Stimulated activated effector memory CD8-positive, alpha-beta T cell treated with anti-CD3 and anti-CD28 coated beads, Interleukin-12 subunit alpha, Interleukin-12 subunit beta, amount 100 ng/mL, for 72 hours (primary cell): ENCODE measurements around the gene ISM2.

ENCODE experiments used
- ATAC-seq: fragments of 150-1000 bp; cut with Tn5 transposase; 2 replicates; pipeline ENCODE4 v1.10.0; 2021
- DNase-seq, 2 donors: peaks; one replicate each; pipeline ENCODE4 v3.0.0; 2021 to 2022; ENCODE audit warnings: low spot score in 2 of 2
- H3K27ac Mint-ChIP-seq: one replicate; pipeline ENCODE4 v1.8.0; 2022; ENCODE audit warnings: mild to moderate bottlenecking, mixed read lengths
- H3K36me3 Mint-ChIP-seq: one replicate; pipeline ENCODE4 v1.8.0; 2022; ENCODE audit warnings: mild to moderate bottlenecking, mixed read lengths
- H3K4me1 Mint-ChIP-seq: one replicate; pipeline ENCODE4 v1.8.0; 2022; ENCODE audit warnings: mixed read lengths
- H3K4me3 Mint-ChIP-seq: one replicate; pipeline ENCODE4 v1.8.0; 2022; ENCODE audit warnings: mild to moderate bottlenecking, mixed read lengths
- H3K9me3 Mint-ChIP-seq: one replicate; pipeline ENCODE4 v1.8.0; 2022; ENCODE audit warnings: mixed read lengths

ISM2 gene

DNA sequence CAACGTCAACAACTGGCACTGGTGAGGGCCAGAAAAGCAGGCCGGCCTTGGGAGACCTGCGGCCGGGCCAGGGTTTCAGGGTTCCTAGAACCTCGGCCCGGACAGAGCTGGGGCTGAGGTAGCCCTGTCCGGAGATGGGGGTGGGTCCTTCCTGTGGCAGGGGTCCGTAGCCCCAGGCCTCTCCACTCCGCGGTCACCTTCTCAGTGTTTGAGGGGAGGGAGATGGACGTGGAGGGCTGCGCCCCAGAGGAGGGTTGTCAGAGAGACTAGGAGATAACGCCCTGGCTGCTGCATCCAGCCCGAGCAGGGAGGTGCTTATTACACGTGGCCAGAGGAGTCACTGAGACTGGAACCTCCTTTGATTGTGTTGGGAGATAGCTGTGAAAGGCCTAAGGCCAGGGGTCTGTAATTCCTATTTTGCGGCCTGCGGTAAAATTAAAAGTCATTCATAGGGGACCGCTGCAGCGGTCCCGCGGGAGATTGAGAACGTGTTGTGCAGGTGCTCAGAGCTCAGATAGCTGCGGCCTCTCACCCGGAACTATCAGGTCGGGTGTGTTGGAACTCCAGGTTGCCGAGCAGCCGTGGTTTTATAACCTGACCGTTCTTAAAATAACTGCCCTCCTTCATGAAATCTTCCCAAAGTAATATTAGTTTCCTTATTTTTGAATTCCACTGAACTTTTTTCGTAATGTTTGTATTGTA lies 40.2 kb downstream of the ISM2 start:
- ATAC-seq (peak; percentile 23), DNase-seq (peak in 1 of 2 donors; percentile 69)
- Mint-ChIP-seq H3K27ac (peak overlapping the region; percentile 100), H3K9me3 (no peaks in the 10 kb centered on the region), H3K36me3 (peaks cover 74% of the 10 kb centered on the region), H3K4me3 (peak overlapping the region; percentile 100), H3K4me1 (peaks cover 32% of the 10 kb centered on the region)

DNA sequence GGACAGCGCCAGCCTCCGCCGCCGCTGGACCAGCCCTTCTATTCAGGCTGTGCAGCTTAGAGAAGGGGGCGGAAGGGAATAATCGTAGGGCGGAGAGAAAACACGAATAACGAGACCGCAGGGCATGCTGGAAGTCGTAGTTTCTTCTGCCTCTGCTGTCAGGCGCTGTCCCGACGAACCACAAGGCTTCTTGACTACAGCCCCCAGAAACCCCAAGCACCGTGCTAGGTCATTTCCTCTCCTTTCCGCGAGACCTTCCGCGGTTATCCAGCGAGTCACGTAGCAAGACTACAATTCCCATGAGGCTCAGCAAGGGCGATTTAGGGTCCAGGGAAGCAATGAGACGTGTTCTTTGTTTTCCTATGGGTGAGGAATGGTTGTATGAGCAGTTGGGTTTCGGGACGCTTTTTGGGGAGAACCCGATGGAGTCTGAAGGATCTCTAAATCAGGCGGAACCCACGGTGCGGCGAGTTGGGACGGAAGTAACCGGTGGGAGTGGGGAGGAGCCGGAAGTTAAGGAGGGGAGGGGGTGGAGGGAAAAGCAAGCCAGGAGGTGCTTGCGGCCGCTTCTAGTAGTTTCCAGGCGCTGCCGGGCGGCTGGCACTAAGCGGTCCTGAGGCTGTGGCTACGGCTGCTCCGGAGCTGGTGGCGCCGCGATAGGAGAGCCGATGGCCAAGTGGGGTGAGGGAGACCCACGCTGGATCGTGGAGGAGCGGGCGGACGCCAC lies 40.9 kb downstream of the ISM2 start, which contains the start of the genes AHSA1 and VIPAS39:
TSS of gene AHSA1 (plus strand) at position 572 of the 727 bp plus-strand sequence. CDS start at position 669, 97 bp downstream.
TSS of gene VIPAS39 (minus strand) at position 80 of the 727 bp plus-strand sequence. CDS start 3,499 bp downstream, outside the sequence.
- H3K4me1 Mint-ChIP-seq = peaks cover 32% of the 10 kb centered on the region
- peak; percentile 80 to 97 for DNase-seq
- H3K27ac Mint-ChIP-seq = peak within 1 kb of the TSS; percentile 100
- ATAC-seq = peak; percentile 97
- H3K36me3 Mint-ChIP-seq = peaks cover 74% of the 10 kb centered on the region
- no peaks in the 10 kb centered on the region for H3K9me3 Mint-ChIP-seq
- H3K4me3 Mint-ChIP-seq = peak within 1 kb of the TSS; percentile 100

DNA sequence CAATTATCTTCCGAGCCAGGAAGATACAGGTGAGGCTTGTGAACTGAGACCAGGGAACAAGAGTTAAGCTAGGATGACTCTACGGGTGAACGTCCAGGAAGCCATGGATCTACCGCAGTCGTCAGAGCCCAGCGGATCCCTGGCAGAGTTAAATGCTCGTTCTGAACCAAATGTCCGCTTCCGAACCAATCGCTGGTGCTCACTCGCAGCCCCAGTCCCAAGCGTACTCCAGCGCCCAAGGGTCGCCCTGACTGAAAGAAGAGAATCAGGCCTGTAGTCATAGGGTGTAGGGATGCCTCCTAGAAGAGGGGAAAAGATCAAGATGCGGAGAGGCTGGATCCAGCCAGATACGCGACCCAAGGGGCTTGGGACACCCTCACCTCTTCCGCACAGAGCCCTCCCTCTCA lies 41.5 kb downstream of the ISM2 start:
- ATAC-seq (peak; percentile 0), DNase-seq (no peak)
- Mint-ChIP-seq H3K27ac (peak overlapping the region; percentile 100), H3K9me3 (no peaks in the 10 kb centered on the region), H3K4me3 (peak overlapping the region; percentile 100), H3K36me3 (peaks cover 74% of the 10 kb centered on the region), H3K4me1 (peaks cover 32% of the 10 kb centered on the region)

DNA sequence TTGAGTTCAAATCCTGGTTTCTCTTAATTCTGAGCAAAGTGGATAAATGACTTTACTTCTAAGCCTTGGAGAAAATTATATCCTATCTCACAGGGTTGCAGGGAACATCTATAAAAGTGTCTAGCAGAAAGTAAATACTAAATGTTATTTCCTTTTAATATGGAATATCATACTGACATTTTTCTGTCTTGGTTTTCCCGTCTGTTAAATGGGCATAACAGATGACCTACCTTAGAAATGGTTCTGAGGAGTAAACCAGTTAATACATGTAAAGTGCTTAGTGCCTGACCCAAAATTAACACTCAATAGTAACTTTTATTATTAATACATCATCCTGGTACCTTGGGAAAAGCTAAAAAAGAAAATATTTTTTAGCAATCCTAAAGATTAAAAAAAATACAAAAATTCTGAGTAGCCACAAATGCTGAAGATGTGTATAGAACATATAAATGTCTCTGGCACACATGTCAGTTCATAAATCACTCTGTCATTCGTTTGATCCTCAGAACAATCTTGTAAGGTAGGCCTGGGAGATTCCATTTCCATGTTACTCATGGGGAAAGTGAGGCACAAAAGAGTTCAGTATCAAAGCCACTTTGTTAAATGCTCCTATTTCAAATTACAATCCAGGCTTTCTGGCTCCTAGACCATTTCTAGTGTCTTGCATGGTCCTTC lies 42.5 kb downstream of the ISM2 start:
- Mint-ChIP-seq H3K4me1 (peaks cover 32% of the 10 kb centered on the region), H3K27ac (peak overlapping the region; percentile 100), H3K4me3 (peak overlapping the region; percentile 100)

DNA sequence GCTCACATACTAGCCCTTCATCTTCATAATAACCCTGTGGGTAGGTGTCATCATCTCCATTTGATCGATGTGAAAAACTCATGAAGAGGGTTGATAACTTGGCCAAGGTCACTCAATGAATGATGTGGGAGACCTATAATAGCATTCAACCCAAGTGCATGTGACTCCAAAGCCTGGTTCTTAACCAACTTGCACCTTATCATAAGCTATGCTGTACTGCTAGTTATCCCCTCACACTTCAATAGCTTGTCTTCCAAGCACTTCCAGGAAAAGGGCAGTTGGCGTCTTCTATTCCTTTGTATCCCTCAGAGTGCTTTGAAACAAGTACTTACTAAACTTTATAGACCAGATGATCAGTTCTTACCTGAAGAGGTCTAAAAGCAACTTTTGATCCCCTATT lies 56.4 kb downstream of the ISM2 start:
- DNase-seq = no peak
- peaks cover 93% of the 10 kb centered on the region for H3K36me3 Mint-ChIP-seq
- H3K27ac Mint-ChIP-seq = no peak overlapping the region
- H3K4me1 Mint-ChIP-seq = no peaks in the 10 kb centered on the region
- H3K4me3 Mint-ChIP-seq = no peak overlapping the region
- no peaks in the 10 kb centered on the region for H3K9me3 Mint-ChIP-seq
- no peak for ATAC-seq

More for the DNA sequence above, 42.5 kb downstream of the ISM2 start:
- Mint-ChIP-seq H3K36me3 (peaks cover 74% of the 10 kb centered on the region), H3K9me3 (no peaks in the 10 kb centered on the region)
- no peak for ATAC-seq
- DNase-seq = no peak

DNA sequence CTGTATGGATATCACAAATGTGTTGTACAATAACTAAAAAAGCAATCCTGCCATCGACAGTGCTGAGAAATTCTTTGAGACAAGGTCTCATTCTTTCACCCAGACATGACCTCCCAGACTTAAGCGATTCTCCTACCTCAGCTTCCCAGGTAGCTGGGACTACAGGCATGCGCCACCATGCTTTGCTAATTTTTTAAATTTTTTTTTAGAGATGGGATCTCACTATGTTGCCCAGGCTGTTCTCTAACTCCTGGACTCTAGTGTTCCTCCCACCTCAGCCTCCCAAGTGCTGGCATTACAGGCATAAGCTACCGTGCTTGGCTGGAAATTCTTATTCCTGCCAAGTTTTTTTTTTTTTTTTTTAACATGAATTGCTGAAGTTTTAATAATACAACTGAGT lies 58.8 kb downstream of the ISM2 start:
- no peaks in the 10 kb centered on the region for H3K9me3 Mint-ChIP-seq
- H3K4me1 Mint-ChIP-seq = no peaks in the 10 kb centered on the region
- no peak for ATAC-seq
- H3K4me3 Mint-ChIP-seq = no peak overlapping the region
- H3K27ac Mint-ChIP-seq = no peak overlapping the region
- no peak for DNase-seq
- peaks cover 93% of the 10 kb centered on the region for H3K36me3 Mint-ChIP-seq

DNA sequence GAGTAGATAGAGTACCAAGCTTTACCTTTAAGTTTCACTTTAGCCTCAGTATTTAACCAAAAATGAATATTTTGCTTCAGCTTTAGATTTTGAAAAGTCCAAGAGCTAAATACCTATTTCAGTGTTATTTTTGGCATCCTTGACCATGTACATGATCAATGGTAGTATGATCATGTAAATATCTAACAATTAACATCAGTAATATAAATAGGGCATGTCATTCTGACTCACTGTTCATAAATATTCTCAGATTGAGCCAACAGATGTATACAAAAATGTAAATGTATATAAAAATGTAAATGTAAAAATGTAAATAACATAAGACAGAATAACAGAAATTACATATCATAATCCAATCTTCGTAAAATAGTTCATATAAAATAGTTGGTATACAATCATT lies 60.0 kb downstream of the ISM2 start:
- H3K4me1 Mint-ChIP-seq = no peaks in the 10 kb centered on the region
- H3K36me3 Mint-ChIP-seq = peaks cover 93% of the 10 kb centered on the region
- DNase-seq (no peak), ATAC-seq (no peak)
- H3K27ac Mint-ChIP-seq = no peak overlapping the region
- no peak overlapping the region for H3K4me3 Mint-ChIP-seq
- no peaks in the 10 kb centered on the region for H3K9me3 Mint-ChIP-seq

DNA sequence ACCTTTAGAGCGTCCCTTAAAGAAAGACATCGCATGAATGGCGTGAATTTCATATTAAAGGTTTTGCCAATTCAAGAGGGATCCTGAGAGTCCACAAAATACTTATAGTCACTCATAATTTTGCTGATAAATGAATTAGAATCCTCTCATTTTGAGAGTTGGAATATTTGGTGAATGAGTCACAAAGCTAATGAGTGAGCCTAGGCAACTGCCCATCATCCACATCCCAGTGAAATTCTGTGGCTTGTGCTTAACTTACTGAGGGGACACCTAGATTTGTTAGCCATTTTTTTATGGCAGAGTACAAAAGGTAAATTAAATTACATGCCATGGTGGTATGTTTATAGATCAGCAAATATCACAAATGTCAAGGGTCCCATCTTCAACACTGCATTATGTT lies 62.6 kb downstream of the ISM2 start:
- ATAC-seq (no peak), DNase-seq (no peak)
- Mint-ChIP-seq H3K9me3 (no peaks in the 10 kb centered on the region), H3K36me3 (peaks cover 86% of the 10 kb centered on the region), H3K27ac (no peak overlapping the region), H3K4me1 (no peaks in the 10 kb centered on the region), H3K4me3 (no peak overlapping the region)

DNA sequence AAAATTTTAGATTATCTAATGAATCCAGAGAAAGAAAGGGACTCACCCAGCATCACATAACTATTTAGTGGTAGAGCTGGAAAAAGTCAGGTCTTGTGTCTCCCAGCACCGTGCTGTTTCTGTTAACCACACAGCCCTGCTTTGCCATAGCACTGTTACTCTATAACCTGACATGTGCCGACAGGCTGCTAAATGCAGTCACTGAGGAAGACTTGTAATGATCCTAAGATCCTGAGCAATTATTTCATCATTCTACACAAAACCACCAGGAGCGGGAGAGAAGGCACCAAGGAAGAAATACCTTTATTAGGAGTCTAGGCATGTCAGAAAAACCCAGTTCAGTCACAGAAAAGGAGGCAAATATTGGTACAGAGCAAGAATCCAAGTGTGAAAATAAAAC lies 72.2 kb downstream of the ISM2 start:
- Mint-ChIP-seq H3K36me3 (peaks cover 85% of the 10 kb centered on the region), H3K9me3 (no peaks in the 10 kb centered on the region), H3K4me1 (no peaks in the 10 kb centered on the region), H3K27ac (no peak overlapping the region), H3K4me3 (no peak overlapping the region)
- no peak for ATAC-seq
- DNase-seq = no peak

DNA sequence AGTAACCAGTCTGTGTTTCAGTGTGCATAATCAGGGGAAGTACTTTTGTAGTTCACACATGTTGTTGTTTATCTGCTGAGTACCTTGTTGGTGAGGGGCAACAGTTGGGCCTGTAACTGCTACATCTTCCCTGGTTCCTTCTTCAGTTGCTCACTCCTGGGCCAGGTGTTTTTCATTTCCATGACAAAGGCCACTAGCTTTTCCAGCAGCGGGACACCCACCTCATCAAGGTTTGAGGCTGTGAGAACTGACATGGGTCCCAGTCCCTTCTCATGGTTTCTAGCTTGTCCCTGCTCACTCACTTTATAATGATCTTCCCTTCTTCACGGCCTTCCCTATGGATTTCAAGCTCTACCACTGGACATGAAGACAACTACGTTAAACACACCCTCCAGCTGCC lies 73.8 kb downstream of the ISM2 start:
- H3K27ac Mint-ChIP-seq = no peak overlapping the region

More for the DNA sequence above, 73.8 kb downstream of the ISM2 start:
- H3K36me3 Mint-ChIP-seq = peaks cover 70% of the 10 kb centered on the region
- peaks cover 4% of the 10 kb centered on the region for H3K9me3 Mint-ChIP-seq
- ATAC-seq (no peak), DNase-seq (no peak)
- no peaks in the 10 kb centered on the region for H3K4me1 Mint-ChIP-seq
- H3K4me3 Mint-ChIP-seq = no peak overlapping the region
